HG02759 (cell line): Measurements from ENCODE around the gene POLR2I.
"Not testable (repeated sequence)": the region's sequence is repeated elsewhere in the genome, so short reads cannot be mapped to it uniquely, and the experiment has no call there.

Experiments
- ATAC-seq: cut with Tn5 transposase; IDR thresholded peaks from one replicate; pipeline ENCODE4 v1.9.1; 2021; ENCODE audit warnings: mild to moderate bottlenecking, moderate library complexity; ENCODE audit not compliant: unreplicated experiment

Gene POLR2I

GRCh38 chr19:36101550-36102327 is 12.9 kb downstream of the POLR2I start:
- no peak for ATAC-seq

- no peak for ATAC-seq
Measured at GRCh38 chr19:36100476-36100875, 14.2 kb downstream of the POLR2I start.

DNA sequence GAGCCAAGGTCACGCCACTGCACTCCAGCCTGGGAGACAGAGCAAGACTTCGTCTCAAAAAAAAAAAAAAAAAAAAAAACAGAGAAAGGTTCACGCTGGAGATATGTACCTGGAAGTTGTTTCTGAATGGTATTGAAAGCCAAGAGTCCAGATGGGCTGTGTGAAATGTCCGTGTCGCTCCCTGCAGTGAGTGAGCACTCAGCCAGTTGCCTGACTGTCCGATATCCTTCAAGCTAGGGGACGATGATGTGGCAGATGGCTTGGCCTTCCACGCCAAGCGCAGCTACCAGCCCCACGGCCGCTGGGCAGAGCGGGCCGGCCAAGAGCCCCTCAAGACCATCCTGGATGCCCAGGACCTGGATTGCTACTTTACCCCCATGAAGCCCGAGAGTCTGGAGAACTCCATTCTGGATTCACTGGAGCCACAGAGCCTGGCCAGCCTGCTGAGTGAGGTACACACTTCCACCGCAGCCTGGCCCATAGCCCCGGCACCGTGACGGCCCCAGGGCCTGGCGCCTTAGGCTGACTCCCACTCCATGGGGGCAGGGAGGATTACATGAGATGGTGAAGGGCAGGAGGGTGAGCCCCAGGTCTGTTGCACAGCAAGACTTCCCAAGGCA is 15.4 kb downstream of the POLR2I start:
- no peak for ATAC-seq

DNA sequence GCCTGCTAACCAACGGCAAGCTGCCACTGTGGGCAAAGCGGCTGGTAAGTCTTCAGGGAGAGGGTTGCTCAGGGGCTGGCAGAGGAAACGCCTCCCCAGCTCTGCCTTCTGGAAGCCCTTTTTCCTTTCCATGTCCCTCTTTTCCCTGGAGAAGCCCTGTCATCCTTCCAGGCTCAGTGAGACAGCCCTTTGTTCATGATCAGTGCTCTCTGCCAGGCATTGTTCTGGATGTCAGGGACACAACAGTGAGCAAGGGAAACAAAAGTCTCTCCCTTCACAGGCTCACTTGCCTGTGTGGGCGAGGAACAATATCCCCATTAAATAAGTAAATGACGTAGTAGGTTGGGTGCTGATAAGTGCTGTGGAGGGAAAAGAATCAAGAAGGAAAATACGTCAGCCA is 17.6 kb downstream of the POLR2I start:
- no peak for ATAC-seq

GRCh38 chr19:36093687-36094086 is 21.0 kb downstream of the POLR2I start:
- no peak for ATAC-seq

GRCh38 chr19:36093146-36093662 is 21.5 kb downstream of the POLR2I start:
- ATAC-seq, result no peak

- ATAC-seq, result no peak
Measured at GRCh38 chr19:36092566-36092965, 22.1 kb downstream of the POLR2I start.

GRCh38 chr19:36090910-36091695 is 23.6 kb downstream of the POLR2I start:
- no peak for ATAC-seq

DNA sequence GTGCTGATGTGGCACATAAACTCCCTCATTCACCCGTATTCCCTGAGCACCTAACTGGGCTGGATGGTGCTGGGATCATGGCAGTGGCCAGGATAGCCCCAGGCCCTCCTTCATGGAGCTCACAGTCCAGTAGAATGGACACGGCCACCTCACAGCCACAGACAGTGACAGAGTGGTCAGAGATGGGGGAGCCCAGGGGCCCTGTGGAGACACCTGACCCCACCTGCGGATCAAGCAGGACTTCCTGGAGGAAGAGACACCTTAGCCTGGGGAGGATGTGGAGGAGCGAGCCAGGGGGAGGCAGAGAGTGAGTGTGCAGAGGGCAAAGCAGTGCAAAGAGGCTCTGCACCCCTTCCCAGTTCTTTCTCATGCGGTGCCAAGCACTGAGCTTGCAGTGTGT is 24.8 kb downstream of the POLR2I start:
- no peak for ATAC-seq

- ATAC-seq, result no peak
Measured at GRCh38 chr19:36086326-36086725, 28.3 kb downstream of the POLR2I start.

DNA sequence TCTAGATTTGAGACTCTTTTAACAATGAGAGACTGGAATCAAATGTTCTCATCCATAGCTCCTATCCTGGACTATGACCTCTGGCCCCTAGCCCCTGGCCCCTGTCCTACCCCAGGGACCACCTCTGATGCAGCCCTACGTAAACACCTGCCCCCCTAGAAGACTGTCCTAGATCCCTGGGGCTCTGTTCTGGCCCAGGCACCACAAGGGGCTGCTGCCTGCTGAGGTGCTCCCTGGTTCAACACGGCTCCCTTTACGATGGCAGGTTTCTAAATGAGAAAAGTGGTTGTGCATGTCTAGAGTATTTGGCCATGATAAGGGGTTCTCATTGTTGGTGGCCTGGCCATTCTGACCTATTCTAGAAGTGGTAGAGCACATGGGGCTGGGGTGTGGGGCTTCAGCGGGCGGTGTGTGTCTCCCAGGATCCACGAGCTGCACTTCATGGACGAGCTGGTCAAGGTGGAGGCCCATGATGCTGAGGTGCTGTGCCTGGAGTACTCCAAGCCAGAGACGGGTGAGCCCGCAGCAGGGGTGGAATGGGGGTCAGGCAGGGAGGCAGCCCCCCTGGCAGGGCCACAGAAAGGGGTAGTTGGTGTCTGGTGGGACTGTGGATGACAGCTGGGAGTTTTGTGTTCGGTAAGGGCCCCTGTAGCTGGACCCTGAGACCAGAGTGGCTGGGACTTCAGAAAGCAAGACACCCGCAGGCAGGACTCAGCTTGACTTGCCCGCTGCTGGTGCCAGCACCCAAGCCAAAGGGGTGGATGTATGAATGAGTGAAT is 30.3 kb downstream of the POLR2I start:
- no peak for ATAC-seq

DNA sequence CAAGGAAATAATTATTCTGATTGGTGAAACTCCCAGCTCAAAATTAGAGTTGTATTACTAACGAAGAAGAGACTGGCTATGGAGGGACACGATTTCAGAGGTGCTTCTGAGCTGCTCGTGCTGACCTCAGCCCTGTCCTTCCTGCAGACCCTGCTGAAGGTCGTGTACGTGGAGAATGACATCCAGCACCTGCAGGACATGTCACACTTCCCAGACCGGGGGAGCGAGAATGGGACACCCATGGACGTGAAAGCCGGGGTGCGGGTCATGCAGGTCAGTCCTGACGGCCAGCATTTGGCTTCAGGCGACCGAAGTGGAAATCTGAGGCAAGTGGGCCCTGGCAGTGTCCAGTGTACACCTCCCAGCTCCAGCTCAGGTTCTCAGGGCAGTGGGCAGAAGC is 31.8 kb downstream of the POLR2I start:
- no peak for ATAC-seq

GRCh38 chr19:36081894-36082293 is 32.8 kb downstream of the POLR2I start:
- no peak for ATAC-seq

GRCh38 chr19:36081385-36081784 is 33.3 kb downstream of the POLR2I start:
- no peak for ATAC-seq

DNA sequence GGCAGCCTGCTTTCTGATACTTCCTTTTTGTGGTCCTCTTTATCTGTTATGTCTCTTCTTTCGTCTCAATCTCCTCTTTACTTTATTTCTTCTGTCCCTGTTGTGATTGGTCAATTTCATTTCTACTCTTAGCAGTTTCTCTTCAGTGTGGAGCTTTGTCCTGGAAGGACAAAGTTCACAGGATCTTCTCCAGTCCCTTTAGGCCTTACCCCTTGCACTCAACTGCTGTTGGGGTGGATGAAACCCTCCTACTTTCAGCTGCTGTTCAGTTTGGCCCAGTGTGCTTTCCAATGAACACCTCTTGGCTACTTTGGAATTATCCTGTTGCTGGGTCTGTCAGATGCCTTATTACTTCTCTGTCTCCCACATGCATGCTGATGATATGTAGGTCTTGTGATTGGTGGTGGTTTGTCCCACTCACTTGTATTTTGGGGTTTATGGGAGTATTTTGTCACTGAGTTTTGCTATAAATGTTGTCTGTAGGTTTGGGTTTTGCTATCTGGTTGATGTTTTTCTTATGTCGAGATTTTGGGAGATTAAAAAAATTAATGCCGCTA is 35.2 kb downstream of the POLR2I start:
- ATAC-seq, result no peak

DNA sequence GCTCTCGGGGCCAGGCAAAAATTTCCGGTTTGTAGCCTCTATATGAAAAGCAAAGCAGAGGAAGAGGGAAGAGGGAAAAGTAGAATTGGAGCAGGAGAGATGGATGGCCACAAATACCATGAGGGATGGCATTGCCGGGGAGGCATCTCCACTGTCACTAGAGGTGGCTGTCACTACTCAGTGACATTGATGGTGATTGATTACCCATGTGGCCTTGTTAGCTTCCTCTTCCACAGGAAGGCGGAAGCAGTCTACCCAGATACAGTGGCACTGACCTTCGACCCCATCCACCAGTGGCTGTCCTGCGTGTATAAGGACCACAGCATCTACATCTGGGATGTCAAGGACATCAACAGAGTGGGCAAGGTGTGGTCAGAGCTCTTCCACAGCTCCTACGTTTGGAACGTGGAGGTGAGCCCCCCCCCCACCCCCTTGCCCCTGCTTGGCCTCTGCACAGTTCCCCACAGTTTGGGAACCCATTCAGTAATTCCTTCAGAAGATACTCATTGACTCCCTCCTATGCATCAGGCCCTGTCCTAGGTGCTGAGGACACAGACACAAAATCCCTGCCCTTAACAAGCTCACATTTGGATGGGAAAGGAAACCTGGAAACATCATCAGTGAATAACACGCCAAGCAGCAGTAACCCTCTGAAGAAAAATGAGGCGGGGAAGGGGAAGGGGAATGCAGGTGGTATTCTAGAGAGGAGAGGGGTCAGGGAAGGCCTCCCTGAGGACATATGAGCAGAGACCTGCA is 41.4 kb downstream of the POLR2I start:
- no peak for ATAC-seq

DNA sequence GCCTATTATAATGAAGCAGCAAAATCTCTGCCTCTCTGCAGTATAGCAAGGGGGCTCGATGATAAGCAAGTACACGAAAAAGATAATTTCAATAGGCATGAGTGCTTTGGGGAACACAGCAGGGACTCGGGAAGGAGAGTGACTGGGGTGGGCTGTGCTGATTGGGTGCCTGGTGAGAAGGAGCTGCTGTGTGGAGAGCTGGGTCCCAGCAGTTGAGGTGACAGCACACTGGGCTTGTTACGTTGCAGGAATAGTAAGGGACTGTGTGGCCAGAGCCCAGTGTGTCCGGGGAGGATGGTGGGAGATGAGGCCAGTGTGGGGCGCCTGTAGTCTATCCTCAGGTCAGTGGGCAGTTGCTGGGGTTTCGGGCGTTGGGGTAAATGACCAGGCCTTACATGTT is 42.6 kb downstream of the POLR2I start:
- no peak for ATAC-seq

GRCh38 chr19:36068810-36069499 is 45.7 kb downstream of the POLR2I start:
- ATAC-seq, result not testable (repeated sequence)

DNA sequence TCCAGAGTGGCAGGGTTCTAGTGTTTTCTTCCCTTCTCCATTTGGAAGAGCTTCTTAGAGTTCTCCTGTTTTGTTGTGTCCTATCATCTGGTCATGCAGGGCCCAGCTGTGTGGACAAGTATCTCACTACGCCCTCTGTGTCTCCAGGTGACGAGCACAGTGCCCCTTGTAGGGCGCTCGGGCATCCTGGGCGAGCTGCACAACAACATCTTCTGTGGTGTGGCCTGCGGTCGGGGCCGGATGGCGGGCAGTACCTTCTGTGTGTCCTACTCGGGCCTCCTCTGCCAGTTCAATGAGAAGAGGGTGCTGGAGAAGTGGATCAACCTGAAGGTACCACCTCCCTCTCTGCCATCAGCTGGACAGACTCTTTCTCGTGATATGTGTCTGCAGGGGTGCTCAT is 47.0 kb downstream of the POLR2I start:
- ATAC-seq, result no peak
